ENCODE data around the gene DAP.
A peak's percentile ranks its signal among the peaks of the same experiment; 100 is the strongest.
"Not testable (repeated sequence)": the region's sequence is repeated elsewhere in the genome, so short reads cannot be mapped to it uniquely, and the experiment has no call there.

DAP gene, protein sequence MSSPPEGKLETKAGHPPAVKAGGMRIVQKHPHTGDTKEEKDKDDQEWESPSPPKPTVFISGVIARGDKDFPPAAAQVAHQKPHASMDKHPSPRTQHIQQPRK

DNA sequence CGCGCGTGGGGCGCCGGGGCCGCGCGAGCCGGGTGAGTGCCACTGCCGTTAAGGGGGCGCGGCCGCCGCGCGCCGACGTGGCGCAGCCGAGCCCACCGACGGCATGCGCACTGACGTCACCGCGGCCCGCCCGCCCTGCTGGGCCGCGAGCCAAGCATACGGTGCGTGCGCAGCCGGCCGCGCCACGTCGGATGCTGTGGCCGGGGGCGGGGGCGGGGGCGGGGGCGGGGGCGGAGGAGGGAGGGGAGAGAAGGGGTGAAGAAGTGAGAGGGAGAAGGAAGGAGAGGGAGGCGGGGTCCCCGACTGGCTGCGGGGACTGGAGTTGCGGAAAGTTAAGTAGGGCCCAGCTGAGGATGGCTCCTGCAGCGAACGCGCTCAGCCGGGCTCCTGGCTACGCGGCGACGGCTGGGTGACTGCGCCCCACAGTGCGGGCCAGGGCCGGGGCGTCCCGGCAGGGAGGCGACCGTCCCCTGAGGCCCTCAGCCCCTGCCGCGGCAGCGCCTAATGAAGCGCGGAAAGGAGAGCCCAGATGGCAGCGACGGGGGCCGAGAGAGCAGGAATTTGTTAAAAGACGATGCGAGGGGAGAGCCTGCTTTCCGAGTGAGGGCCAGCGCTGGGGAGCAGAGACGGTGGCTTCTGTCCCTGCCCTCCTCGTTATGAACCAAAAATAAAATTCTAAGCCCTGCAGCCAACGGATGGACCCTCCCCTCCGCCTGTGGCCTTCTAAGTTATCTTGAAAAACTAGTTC, at the start of gene DAP:
TSS of gene DAP (minus strand) at position 50 of the 748 bp plus-strand sequence. CDS start 166 bp downstream, outside the sequence.
- peak; percentile 86 for DNase-seq

DNA sequence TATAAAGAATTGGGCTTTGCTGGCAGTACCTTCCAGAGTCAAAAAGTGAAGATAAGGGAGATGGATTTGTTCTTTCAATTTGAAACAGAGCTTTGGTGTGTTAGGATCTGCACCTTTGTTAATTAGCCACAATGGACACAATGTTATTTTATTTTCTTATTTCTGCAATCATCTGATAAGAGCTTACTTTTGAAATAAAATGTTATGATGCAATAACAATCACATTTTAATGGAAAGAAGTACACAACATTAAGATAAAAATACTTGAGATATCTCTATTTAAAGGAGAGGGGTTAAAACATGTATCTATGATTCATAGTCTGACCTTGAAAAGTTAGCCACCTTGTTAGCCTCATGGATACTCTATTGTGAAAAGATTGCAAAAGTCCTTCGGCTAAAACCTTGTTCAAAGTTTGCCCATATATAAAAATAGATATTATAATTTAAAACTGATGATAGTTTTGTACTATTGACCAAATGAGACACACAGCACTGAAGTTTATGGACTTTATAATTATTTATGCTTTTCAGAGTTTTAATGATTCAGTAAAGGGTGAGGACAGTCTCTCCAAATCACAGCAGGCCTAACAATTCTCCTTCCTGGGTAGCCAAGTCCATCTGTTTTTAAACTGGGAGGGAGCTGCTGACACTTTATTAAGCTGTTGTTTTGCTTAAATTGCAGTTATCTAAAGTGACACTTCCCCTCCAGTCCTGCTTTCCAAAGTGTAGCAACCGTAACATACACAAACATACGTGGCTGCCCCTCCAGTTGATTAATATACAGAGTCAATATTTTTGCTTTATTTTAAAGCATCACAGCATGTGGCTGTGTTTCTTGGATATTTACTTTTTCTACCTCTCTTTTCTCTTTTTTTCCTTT, 47.6 kb upstream of the DAP start:
- no peak for DNase-seq

DNA sequence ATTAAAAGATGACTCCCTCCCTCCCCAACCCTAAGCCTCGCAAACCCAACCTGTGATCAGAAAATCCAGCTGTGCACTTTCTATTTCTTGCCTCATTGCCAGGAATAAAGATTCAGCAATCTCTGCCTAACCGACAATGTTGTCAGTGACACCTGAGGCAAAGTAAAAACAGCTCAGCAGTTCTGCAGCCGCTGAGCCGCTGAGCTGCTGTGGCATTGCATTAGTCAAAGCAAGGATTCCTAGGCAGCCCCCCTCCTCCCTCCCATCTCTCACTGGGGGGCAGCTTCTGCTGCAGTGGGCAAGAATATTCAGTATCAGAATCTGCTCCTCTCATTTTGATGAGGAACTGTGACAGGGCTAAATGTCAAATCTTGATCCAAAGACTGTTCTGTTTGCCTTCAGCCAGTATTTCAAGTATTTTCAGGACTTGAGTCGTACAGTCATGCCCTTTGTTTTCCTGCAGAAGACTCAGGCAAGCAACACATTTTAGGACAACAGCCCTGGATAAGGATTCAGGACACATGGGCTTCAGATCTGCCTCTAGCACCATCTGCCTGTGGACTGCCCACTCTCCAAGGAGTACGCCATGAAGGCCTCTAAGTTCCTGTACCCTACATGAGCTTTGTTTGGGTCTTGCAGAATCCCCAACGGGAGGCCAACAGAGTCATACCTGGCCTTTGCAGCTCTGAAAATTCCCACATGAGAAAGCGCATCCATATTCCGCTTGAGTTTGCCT, 41.1 kb upstream of the DAP start:
- no peak for DNase-seq

DNA sequence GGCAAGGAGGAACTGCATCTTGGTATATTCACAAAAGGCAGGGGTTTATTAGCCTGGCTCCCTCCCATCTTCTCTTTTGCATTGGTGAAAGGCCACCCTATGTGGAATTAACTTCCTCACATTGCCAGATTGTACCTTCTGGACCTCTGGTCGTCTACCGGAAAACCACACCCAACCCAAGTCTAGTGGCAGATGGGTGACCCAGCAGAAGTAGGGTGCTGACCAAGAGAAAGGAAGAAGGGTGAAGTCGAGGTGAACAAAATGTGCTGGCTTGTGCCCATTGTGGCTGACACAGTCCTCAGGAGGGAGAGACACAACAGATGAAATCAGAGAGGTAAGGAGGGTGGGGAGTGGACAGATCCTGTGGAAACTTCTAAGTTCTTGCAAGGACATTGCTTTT, 39.8 kb upstream of the DAP start:
- no peak for DNase-seq

DNA sequence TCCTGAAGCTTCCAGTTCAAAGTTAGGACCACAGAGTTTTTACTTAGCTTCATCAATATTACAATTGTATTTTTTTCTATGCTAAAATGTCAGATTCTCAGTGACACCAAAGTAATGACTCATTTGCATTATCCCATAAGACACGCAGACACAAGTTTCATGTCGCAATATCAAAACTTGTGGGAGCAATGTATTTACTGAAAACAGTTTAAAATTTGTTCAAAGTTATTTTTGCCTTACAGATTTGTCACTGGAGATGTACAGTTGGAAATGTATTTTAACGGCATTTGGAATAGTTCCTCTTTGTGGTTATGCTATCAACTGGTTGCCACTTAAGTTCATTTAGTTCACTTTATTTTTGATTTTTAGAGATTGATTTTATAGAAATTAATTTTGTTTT, 36.2 kb upstream of the DAP start:
- peak; percentile 10 for DNase-seq

DNA sequence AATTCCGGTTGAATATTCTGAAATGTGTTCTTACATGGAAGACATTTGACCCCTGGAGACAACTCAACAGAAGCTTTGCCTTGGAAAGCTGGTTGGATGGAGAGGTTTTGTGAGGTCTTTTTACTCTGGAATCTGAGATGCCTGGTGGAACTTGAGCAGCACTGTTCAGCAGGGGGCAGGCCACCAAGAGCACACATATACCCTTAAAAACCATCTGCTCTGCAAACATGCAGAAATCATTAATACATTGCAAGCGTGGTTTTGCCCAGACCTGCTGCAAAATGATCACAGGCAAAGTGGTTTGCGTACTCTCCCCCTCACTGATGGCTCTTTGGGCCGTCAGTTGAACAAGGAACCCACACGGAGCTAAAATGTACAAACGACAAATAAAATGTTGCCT, 32.8 kb upstream of the DAP start:
- DNase-seq: peak; percentile 8

DNA sequence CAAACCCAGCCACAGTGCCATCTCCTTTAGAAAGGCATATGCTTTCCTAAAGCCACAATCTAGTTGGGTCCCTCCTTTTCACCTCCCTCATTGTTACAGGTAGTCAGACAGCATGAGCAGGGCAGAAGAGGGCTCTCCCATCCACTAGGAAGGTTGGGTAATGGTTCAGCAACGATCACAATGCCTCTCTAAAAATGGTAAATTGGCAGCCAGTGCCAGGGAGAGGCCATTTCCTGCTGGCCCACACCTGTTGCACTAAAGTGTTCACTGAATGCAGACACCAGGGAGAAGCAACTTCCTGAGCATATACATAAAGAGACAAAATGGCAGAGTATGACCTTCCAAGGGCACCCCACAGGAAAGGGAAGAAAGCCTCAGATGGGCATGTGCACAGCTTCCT, 31.3 kb upstream of the DAP start:
- no peak for DNase-seq

DNA sequence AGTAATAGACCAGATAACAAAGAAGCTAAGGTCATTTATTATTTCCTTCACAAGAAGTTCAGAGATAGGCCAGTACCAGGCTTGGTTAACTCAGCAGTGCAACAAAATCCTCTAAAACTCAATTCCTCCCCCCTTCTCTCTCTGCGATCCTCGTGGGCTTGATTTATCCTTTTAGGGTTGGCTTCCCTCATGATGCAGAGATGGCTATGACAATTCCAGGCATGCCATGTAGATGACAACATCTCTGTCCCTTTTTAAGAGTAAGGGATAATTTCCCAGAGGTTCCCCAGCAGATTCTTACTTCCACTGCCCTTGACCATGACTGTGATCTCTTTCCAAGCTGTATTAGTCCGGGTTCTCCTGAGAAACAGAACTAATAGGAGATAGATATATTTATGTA, 28.7 kb upstream of the DAP start:
- DNase-seq: peak; percentile 26

DNA sequence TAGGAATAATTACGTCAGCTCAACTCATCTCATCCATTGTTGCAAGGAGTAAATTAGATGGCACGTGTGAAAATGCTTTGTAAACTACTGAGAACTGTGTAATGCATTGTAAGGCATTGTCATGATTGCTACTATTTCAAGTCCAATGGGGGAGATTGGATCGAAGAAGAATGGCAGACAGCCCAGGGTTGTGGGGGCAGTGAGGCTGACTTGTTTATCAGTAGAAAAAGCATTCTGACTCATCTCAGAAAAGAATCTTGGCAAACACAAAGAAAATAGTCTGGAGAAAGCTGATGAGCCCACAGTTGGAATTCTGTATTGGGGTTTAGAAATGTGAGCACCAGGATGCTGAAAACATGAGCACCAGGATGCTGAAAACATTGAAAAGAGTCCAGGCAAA, 28.0 kb upstream of the DAP start:
- DNase-seq: peak; percentile 82

DNA sequence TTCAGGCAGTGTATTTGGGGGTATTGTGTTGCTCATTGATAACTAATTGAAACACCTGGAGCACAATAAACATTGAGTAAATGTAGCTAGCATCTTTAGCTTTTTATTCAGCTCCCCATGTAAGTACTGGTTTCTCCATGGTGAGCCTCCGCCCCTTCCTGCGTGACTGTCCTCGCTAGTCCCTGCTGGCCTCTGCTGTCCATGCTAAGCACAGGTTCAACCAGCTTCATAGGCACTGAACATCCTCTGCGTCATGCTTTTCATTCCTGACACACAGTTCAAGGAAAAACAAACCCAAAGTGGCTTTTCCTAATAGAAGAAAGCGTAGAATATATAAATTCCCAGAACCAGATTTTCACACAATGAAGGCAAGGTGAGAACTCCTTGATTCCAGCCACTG, 27.3 kb upstream of the DAP start:
- no peak for DNase-seq

DNA sequence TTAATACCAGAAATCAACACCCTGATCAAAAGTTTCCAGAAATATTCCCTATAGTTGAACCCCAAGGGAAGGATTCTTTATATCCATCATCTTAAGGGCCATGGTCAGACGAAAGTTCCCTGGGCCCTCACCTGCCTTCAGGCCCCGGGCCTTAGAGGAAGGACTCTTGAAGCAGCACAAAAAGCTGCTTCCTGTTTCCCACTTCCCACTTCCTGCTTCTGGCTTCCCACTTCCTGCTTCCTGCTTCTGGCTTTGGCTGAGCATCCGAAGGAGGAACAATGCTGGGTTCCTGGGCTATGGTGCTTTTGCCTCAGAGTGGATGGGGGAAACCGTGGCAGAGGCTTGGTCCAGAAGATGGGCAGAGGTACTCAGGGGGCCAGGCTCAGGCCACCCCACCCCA, 25.8 kb upstream of the DAP start:
- DNase-seq: no peak

DNA sequence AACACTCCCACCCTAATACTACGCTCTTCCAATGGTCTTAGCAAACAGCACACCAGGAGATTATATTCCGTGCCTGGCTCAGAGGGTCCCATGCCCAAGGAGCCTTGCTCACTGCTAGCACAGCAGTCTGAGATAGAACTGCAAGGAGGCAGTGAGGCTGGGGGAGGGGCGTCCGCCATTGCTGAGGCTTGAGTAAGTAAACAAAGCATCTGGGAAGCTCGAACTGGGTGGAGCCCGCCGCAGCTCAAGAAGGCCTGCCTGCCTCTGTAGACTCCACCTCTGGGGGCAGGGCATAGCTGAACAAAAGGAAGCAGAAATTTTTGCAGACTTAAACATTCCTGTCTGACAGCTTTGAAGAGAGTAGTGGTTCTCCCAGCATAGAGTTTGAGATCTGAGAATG, 19.2 kb upstream of the DAP start:
- DNase-seq: not testable (repeated sequence)

DNA sequence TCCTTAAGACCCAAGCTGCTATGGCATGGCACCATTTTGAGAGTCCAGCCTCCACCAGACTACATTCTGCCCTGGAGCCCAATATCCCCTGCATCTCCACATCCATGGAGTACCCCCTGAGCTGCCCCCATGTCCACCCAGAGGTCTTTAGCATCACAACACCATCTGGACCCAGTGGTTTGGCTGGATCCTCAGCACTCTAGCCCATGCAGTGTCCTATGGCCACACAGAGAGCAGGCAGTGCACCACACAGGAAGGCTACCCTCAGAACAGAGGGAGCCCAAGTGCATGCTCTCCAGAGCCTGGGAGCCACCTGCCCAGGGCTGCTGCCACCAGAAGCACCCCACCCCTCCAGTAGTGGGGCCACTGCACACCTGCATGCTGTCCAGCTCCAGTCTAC, 18.6 kb upstream of the DAP start:
- no peak for DNase-seq

DNA sequence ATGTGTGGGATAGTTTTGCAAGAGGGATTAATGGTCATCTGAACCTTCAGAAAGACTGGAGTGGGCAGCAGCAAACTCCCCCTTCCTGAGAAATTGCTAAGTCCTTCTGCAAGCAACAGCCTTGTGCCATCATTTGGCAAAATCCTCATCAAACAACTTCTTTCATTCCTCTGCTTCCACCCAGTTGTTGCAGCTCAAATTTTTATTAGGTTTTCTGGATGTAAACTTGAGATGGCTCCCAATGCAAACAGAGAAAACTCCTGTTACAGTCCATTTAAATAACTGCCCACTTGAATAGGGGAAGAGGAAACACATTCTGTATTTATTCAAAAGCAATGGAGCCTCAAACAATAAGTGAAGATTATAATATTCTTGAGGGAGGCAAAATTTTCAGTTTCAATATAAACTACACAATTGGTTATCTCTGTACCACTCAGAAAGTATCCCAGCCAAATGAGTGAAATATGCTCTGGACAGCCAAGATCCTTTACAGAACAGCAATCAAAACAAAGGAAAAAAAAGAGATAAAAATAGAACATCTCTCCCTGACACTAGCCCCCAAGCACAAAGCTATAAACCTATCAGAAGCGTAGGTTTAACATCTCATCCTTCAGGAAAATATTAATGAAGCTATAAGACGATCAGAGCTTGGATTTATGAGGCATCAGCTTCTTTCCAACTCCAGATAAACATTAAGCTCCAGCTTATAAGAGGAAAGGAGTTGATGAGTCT, 17.3 kb upstream of the DAP start:
- no peak for DNase-seq

DNA sequence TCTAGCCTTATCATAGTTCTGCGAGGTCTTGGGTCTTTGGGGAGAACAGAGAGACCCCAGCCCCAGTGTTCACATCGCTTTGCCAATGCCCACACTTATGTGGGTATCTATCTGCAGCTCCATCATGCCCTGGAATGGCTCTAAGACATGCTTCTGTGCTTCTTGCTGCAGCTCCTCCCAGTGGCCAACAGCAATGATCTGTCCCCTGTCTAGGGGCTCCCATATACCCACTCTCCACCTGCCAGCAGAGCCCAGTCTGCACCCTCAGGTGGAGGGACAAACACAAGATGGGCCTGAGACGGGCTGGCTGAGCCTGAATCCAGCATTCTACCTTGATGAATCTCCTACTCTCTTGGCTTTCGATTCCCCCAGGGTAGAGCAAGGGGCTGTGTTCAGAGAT, 14.6 kb upstream of the DAP start:
- no peak for DNase-seq

DNA sequence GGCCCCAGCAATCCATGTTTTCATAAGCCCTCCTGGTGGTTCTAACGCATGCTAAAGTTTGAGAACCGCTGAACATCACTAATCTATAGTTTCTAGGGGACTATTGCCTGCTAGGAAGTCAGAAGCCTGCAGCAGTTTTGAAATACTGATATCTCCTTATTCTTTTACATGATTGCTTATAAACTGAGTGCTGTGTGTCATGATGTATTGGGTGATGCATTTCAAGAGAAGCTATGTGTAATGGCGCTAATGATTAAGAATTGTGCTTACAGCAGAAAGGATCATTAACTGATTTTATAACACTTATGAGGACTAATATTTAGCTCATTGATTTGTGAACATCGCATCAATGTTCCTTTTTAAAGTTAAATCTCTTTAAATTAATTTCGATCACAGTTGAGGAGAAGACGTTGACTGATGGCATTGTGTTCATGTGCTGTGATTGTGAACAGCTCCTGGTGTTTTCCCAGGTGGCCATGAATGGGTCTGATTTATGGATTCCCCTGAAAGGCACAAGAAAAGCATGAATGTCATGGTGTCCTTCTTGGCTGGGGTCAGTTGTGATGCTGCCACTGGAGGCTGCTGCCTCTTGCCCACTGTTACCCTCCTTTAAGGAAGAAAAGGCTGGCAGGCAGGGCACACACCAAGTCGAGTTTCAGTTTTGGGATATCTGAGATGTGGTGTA, 12.0 kb upstream of the DAP start:
- no peak for DNase-seq

DNA sequence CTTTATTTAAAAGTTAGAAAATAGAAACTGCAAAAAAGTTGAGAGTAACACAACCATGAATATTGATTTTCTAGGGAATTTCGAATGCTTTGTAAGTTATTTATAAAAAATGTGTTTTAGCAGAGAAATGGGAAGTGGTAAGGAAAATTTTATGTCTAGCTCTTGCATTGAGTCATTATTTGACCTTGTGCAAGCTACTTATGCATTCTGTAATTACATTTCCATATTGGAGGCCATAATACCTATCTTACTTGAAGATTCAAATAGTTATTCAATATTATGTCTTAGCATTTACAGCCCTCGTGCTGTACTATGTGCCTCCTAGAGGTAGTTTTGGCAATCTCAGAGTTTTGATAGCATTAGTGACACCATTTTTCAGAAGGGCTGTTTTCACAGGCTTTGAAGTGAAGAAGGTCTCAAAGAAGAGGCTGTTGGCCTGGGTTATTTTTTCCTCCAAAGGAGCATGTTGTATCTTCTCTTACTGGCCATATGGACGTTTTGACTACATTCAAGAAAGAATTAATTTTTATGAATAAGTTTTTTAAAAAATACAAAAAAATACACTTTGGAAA, 7.4 kb upstream of the DAP start:
- no peak for DNase-seq

DNA sequence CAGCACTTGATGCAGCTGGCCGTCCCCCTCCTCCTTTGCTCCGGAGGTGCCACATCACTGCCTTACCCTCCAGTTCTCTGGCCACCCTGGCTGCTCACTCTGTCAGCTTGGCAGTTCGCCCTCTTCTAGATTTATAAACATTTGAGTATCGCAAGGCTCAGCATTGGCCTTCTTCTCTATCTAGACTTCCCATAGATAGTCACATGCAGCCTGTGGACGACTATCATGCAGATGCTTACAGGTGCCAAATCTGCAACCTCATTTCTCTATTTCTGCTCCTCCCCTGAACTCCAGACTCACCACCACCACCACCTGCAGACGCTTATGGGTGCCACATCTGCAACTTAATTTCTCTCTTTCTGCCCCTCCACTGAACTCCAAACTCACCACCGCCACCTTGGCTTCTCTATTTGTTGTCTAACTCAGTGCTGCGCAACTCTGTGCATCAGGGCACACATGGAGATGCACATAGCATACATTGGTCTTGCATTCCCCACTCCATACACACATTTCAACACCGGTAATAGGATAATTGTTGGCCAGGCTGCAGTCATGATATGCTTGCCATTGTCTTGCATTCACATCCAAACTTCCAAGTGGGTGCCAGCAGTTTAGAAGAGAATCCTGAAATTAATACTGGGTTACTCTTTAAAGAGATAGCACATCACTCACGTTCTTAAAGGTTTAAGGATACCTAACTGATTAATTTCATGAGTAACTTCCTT, 1.9 kb upstream of the DAP start:
- no peak for DNase-seq

DNA sequence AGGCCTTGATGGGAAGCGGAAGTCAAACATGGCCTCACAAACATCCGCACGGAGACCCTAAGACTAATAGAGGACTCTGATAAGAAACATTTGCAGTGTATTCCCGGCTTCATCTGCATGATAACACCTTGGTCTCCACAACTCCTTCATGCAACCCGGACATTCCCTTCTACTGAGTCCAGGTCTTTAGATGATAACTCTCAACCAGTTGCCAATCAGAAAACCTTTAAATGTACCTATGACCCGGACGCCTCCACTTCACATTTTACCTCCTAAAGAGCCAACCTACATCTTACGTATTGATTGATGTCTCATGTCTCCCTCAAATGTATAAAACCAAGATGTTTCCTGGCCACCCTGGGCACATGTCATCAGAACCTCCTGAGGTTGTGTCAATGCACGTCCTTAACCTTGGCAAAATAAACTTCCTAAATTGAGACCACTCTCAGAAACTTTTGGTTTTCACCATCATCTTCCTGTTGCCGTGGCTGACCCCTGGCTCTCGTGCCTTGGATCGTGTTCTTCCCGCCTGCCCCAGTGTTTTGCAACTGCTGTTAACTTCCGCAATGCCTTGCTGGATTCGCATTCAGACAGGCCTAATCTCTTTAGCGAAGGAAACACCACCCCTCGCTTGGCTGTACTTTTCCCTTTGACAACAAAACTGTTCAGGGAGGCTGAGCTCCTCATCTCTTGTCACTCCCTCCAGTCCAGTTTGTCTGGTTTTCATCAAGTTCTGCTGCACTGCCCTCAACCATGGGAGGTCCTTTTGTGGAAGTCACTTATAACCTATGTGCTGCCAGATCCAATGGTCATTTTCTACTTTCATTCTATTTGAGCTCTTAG, 1.1 kb upstream of the DAP start:
- DNase-seq: no peak

DNA sequence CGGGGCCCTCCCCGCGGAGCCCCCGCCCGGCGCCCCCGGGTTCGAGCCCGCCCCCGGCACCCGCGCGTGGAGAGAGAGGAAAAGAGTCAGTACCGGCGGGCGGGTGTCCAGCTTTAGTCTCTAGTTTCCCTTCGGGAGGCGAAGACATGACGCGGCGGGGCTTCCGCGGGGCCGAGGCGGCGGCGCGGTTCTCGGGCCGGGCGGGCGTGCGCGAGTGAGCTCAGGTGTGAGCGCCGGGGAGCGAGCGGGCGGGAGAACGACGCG, 181 bp downstream of the DAP start:
- DNase-seq: no peak
